Motor neuron (in vitro differentiated cells): ENCODE results near the gene KIFAP3. TPM values are rescaled to one million over a fixed set of nuclear protein-coding genes. Genes with fewer than 3 reads are reported as not detected.
"Not testable (repeated sequence)": the region's sequence is repeated elsewhere in the genome, so short reads cannot be mapped to it uniquely, and the experiment has no call there.

Experiments used
- ATAC-seq, 8 experiments: fragments of 200-7000 bp; cut with Tn5 transposase; replicated peaks in 6 of 8; 2 replicates each; pipeline ENCODE4 v1.8.0; 2021; ENCODE audit warnings: mild to moderate bottlenecking in 8 of 8, moderate library complexity in 8 of 8
- H3K27ac ChIP-seq, 2 donors: fragments of 250-450 bp; sonication (Bioruptor Pico); 2 replicates each; pipeline ENCODE4 v1.9.0; 2021; ENCODE audit warnings: antibody characterized with exemption in 2 of 2, mild to moderate bottlenecking in 2 of 2, moderate library complexity in 1 of 2
- H3K4me1 ChIP-seq, 2 donors: fragments of 250-450 bp; sonication (Bioruptor Pico); replicated peaks in 1 of 2; 2 replicates each; pipeline ENCODE4 v1.6.1; 2021; ENCODE audit warnings: antibody characterized with exemption in 2 of 2, mild to moderate bottlenecking in 2 of 2, moderate library complexity in 1 of 2
- H3K4me3 ChIP-seq, 5 donors: fragments of 250-450 bp; sonication (Bioruptor Pico); 2 replicates each; pipeline ENCODE4 v1.9.0; 2021; ENCODE audit warnings: antibody characterized with exemption in 5 of 5, mild to moderate bottlenecking in 5 of 5, moderate library complexity in 4 of 5
- WGBS, 10 experiments: fragments of 450-650 bp; shearing (Covaris generic); methylation state at CpG; one replicate each; pipeline ENCODE4 v1.0.0; 2022; 5-methylcytosine and 5-hydroxymethylcytosine counted together
- in situ Hi-C, 9 experiments: fragments of 400-800 bp; cut with MboI; loops; one replicate each; pipeline ENCODE4 v1.15.0; 2021; ENCODE audit warnings: low sequenced_read_pairs in 9 of 9, low pct_unique_long_range_greater_than_20kb in 2 of 9; ENCODE audit not compliant: unreplicated experiment in 9 of 9
- total RNA-seq, 8 experiments: library from RNA; unstranded; fragments of 300-600 nt; gene quantifications; 2 replicates each; pipeline versions ENCODE4 v1.2.3 to v1.2.4, GENCODE V29; 2022

KIFAP3 gene
- total RNA-seq, 8 experiments from 2014 or later: 17.1 to 141 (median 88.8) TPM

DNA sequence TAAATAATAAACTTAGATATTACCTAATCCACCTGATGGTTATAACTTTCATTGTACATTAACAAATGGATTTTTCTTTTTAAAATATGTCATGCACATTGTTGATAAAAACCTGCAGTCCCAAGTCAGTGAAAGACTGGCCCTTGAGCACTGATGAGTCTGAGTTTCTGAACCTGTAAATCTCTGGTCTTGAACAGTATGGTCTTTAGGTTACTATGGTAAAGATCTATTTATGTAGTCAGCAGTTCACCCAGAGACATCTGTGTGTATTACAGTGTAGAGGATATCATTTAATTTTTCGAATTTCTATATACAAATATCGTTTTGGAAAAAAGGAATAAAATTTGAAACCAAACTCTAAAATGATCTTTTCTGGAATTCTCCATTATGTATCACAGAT lies 150.4 kb downstream of the KIFAP3 start:
- WGBS, 10 experiments: 71 to 100% (median 87%) methylated on average over 2 of the region's 2 CpGs
- Histone ChIP-seq H3K4me1 (no peaks in the 10 kb centered on the region), H3K27ac (no peak overlapping the region), H3K4me3 (no peak overlapping the region)
- ATAC-seq: no peak
- in situ Hi-C loops: no loop called here

- H3K4me1 ChIP-seq: no peaks in the 10 kb centered on the region
- 86 to 100% (median 94%) methylated on average over 3 to 4 of the region's 4 CpGs; no CpG with 5 or more reads in 1 of the 10 experiments for WGBS, 10 experiments
- H3K27ac ChIP-seq: no peak overlapping the region
- in situ Hi-C loops: no loop called here
- H3K4me3 ChIP-seq: no peak overlapping the region
- no peak for ATAC-seq
Measured at GRCh38 chr1:169921080-169921479, 153.4 kb downstream of the KIFAP3 start.

DNA sequence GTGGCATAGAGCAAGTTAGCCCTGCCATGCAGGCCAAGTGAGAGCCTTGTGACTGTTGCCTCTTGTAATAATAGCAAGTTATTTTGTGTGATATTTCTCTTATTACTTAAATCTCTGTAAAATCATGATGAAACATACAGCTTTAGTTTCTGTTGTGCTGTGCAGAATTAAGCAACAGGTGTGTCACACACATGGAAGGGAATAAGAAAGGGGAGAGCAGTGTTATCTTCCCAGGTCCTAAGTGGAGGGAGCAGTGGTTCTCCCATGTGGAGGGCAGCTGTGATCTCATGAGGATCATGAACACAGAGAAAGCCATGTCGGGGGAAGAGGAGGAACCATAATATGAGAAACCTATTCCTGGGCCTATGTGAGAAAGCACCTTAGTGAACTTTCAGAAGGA lies 155.6 kb downstream of the KIFAP3 start:
- Histone ChIP-seq H3K4me3 (no peak overlapping the region), H3K27ac (no peak overlapping the region), H3K4me1 (no peaks in the 10 kb centered on the region)
- in situ Hi-C loops: no loop called here
- WGBS, 10 experiments: 0 to 100% (median 50%) methylated on average over 1 of the region's 1 CpG; no CpG with 5 or more reads in 1 of the 10 experiments
- no peak for ATAC-seq

GRCh38 chr1:169918220-169918619 lies 156.3 kb downstream of the KIFAP3 start:
- H3K4me1 ChIP-seq, ATAC-seq, H3K27ac ChIP-seq, H3K4me3 ChIP-seq, in situ Hi-C loops: not testable (repeated sequence)
- WGBS, 10 experiments: 96 to 100% (median 98%) methylated on average over 1 to 9 of the region's 9 CpGs; no CpG with 5 or more reads in 3 of the 10 experiments

GRCh38 chr1:169915150-169915549 lies 159.3 kb downstream of the KIFAP3 start:
- no peak for ATAC-seq
- WGBS, 10 experiments: 27 to 93% (median 81%) methylated on average over 3 to 15 of the region's 15 CpGs
- no peaks in the 10 kb centered on the region for H3K4me1 ChIP-seq
- in situ Hi-C loops: no loop called here
- no peak overlapping the region for H3K27ac ChIP-seq
- H3K4me3 ChIP-seq: no peak overlapping the region

DNA sequence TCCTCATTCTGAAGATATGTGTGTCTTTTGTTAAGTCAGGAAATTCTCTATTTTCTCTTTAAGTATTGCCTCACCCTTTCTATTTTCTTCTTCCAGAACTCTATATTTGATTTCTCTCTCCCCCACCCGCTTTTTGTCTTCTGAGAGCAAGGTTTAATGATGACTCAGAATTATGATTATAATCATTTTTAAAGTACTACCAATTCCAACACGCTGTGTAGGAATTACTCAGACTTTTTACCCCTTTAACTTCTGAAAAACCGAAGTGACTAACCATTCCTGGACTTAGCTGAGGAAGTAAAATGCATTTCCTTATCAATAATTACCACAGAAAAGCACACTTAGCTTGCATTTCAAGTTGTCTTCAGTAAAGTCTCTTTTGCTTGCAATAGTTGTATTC lies 160.0 kb downstream of the KIFAP3 start:
- H3K4me1 ChIP-seq: no peaks in the 10 kb centered on the region
- no peak for ATAC-seq
- H3K27ac ChIP-seq: no peak overlapping the region
- H3K4me3 ChIP-seq: no peak overlapping the region
- in situ Hi-C loops: no loop called here
- 3 to 91% (median 73%) methylated on average over 3 of the region's 3 CpGs for WGBS, 10 experiments

- in situ Hi-C loops: no loop called here
- no peak overlapping the region for H3K27ac ChIP-seq
- 80 to 100% (median 96%) methylated on average over 1 to 11 of the region's 16 CpGs; no CpG with 5 or more reads in 3 of the 10 experiments for WGBS, 10 experiments
- H3K4me1 ChIP-seq: no peaks in the 10 kb centered on the region
- H3K4me3 ChIP-seq: no peak overlapping the region
- no peak for ATAC-seq
Measured at GRCh38 chr1:169909499-169909898, 165.0 kb downstream of the KIFAP3 start.

DNA sequence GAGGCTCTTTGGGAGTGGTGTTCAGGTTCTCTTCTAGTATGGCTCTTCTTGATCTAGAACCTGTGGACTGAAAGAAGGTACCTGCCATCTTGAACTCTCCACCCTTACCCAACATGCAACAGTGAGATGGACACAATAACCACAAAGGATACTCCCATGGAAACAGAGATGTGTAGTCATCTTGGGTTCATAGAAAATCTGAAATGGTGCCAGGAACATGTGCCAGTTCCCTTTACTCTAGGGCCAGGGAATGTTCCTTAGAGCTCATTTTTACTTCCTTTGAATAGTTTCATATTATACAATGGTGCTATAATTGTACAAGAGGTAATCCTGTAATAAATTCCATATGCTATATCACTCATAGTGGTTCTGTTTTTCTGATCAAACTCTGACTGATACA lies 167.6 kb downstream of the KIFAP3 start:
- Histone ChIP-seq H3K4me1 (no peaks in the 10 kb centered on the region), H3K27ac (no peak overlapping the region), H3K4me3 (no peak overlapping the region)
- in situ Hi-C loops: no loop called here
- ATAC-seq: no peak

- Histone ChIP-seq H3K4me1 (no peaks in the 10 kb centered on the region), H3K4me3 (no peak overlapping the region), H3K27ac (no peak overlapping the region)
- 43 to 100% (median 80%) methylated on average over 1 of the region's 1 CpG; no CpG with 5 or more reads in 4 of the 10 experiments for WGBS, 10 experiments
- in situ Hi-C loops: no loop called here
- no peak for ATAC-seq
Measured at GRCh38 chr1:169904834-169905233, 169.7 kb downstream of the KIFAP3 start.

- no peak overlapping the region for H3K4me3 ChIP-seq
- H3K27ac ChIP-seq: no peak overlapping the region
- no peaks in the 10 kb centered on the region for H3K4me1 ChIP-seq
- 37 to 92% (median 73%) methylated on average over 2 to 5 of the region's 5 CpGs for WGBS, 10 experiments
- ATAC-seq: no peak
- in situ Hi-C loops: no loop called here
Measured at GRCh38 chr1:169902751-169903150, 171.7 kb downstream of the KIFAP3 start.

DNA sequence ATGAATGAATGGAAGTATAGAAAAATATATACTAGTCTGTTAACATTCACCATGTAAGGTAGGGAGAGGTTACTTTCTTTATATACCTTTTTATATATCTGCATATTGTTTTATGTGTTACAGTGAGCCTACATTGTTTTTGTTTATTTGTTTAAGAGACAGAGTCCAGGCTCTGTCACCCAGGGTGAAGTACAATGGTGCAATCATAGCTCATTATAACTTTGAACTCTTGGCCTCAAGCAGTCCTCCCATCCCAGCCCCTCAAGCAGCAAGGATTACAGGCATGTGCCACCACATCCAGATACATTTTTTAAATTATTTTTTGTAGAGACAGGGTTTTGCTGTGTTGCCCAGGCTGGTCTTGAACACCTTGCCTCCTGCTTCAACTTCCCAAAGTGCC lies 173.4 kb downstream of the KIFAP3 start:
- H3K4me1 ChIP-seq: no peaks in the 10 kb centered on the region
- ATAC-seq: no peak
- in situ Hi-C loops: no loop called here
- H3K27ac ChIP-seq: no peak overlapping the region
- no peak overlapping the region for H3K4me3 ChIP-seq

GRCh38 chr1:169900571-169900970 lies 173.9 kb downstream of the KIFAP3 start:
- no peaks in the 10 kb centered on the region for H3K4me1 ChIP-seq
- in situ Hi-C loops: no loop called here

GRCh38 chr1:169899519-169900217 lies 174.8 kb downstream of the KIFAP3 start:
- in situ Hi-C loops: no loop called here
- WGBS, 10 experiments: 17 to 77% (median 53%) methylated on average over 2 to 4 of the region's 4 CpGs
- no peak for ATAC-seq

More at GRCh38 chr1:169900571-169900970, 173.9 kb downstream of the KIFAP3 start:
- H3K4me3 ChIP-seq: no peak overlapping the region
- no peak overlapping the region for H3K27ac ChIP-seq
- ATAC-seq: no peak

GRCh38 chr1:169896013-169896412 lies 178.5 kb downstream of the KIFAP3 start:
- Histone ChIP-seq H3K4me1 (peaks cover 5 to 9% of the 10 kb centered on the region in 2 donors), H3K4me3 (no peak overlapping the region), H3K27ac (no peak overlapping the region)
- WGBS, 10 experiments: 80 to 100% (median 89%) methylated on average over 2 to 4 of the region's 4 CpGs; no CpG with 5 or more reads in 2 of the 10 experiments
- in situ Hi-C loops: no loop called here
- ATAC-seq: no peak

More at GRCh38 chr1:169899519-169900217, 174.8 kb downstream of the KIFAP3 start:
- H3K27ac ChIP-seq: no peak overlapping the region
- H3K4me3 ChIP-seq: no peak overlapping the region
- no peaks in the 10 kb centered on the region for H3K4me1 ChIP-seq
